ENCODE measurements around the gene MUC20.

- TF ChIP-seq ZNF274 (IDR thresholded peaks at IDR 0.05; ENCODE audit: low read depth, low read length), result no peak
- no peak for TF ChIP-seq YY1 (IDR thresholded peaks at IDR 0.05; ENCODE audit: insufficient read depth, insufficient read length)
- TF ChIP-seq SUZ12 (IDR thresholded peaks at IDR 0.05; ENCODE audit: extremely low read depth, insufficient read depth, insufficient read length), result no peak
Observed at GRCh38 chr3:195698325-195698646, 22.5 kb upstream of the MUC20 start.

Data from NT2/D1 (cell line).